ENCODE data around the gene TENM4. TPM values are rescaled to one million over a fixed set of nuclear protein-coding genes. Genes with fewer than 3 reads are reported as not detected.

Gene TENM4
- total RNA-seq, 1 experiment from 2014 or later: not detected

GRCh38 chr11:79449040-79449439 is 8.2 kb upstream of the TENM4 start:
- no peak for DNase-seq (ENCODE audit: low spot score)

GRCh38 chr11:79447038-79447786 is 6.4 kb upstream of the TENM4 start:
- no peak for DNase-seq (ENCODE audit: low spot score)

GRCh38 chr11:79444923-79445322 is 4.1 kb upstream of the TENM4 start:
- no peak for DNase-seq (ENCODE audit: low spot score)

- no peak for DNase-seq (ENCODE audit: low spot score)
Measured at GRCh38 chr11:79441461-79441875, 638 bp upstream of the TENM4 start.

- DNase-seq (ENCODE audit: low spot score): no peak
Measured at GRCh38 chr11:79439886-79440570, 802 bp downstream of the TENM4 start.

- DNase-seq (ENCODE audit: low spot score): no peak
Measured at GRCh38 chr11:79439410-79439885, 1.4 kb downstream of the TENM4 start.

- no peak for DNase-seq (ENCODE audit: low spot score)
Measured at GRCh38 chr11:79438631-79439409, 2.0 kb downstream of the TENM4 start.

- DNase-seq (ENCODE audit: low spot score): no peak
Measured at GRCh38 chr11:79437981-79438630, 2.7 kb downstream of the TENM4 start.

- no peak for DNase-seq (ENCODE audit: low spot score)
Measured at GRCh38 chr11:79437278-79437980, 3.4 kb downstream of the TENM4 start.

GRCh38 chr11:79436919-79437277 is 3.9 kb downstream of the TENM4 start:
- DNase-seq (ENCODE audit: low spot score): no peak

- no peak for DNase-seq (ENCODE audit: low spot score)
Measured at GRCh38 chr11:79434283-79434682, 6.5 kb downstream of the TENM4 start.

GRCh38 chr11:79432138-79432537 is 8.7 kb downstream of the TENM4 start:
- no peak for DNase-seq (ENCODE audit: low spot score)

GRCh38 chr11:79431535-79431934 is 9.3 kb downstream of the TENM4 start:
- DNase-seq (ENCODE audit: low spot score): no peak

- DNase-seq (ENCODE audit: low spot score): peak; percentile 12
Measured at GRCh38 chr11:79430280-79430679, 10.6 kb downstream of the TENM4 start.

GRCh38 chr11:79428406-79428805 is 12.4 kb downstream of the TENM4 start:
- no peak for DNase-seq (ENCODE audit: low spot score)

GRCh38 chr11:79427611-79428327 is 13.1 kb downstream of the TENM4 start:
- DNase-seq (ENCODE audit: low spot score): no peak

- DNase-seq (ENCODE audit: low spot score): no peak
Measured at GRCh38 chr11:79427126-79427525, 13.7 kb downstream of the TENM4 start.

- DNase-seq (ENCODE audit: low spot score): no peak
Measured at GRCh38 chr11:79425463-79425862, 15.4 kb downstream of the TENM4 start.

- no peak for DNase-seq (ENCODE audit: low spot score)
Measured at GRCh38 chr11:79423736-79424135, 17.1 kb downstream of the TENM4 start.

- DNase-seq (ENCODE audit: low spot score): no peak
Measured at GRCh38 chr11:79422866-79423265, 18.0 kb downstream of the TENM4 start.
